WERI-Rb-1 (cell line): Measurements from ENCODE around the gene EIF2AK2.

Source experiments
- DNase-seq: peaks from one replicate; pipeline ENCODE4 v3.0.0-alpha.2; 2020
- H3K27ac ChIP-seq: fragments of 250-450 bp; sonication (Bioruptor Pico); 2 replicates; pipeline ENCODE4 v1.5.1; 2020; ENCODE audit warnings: mild to moderate bottlenecking, moderate library complexity
- H3K27me3 ChIP-seq: fragments of 250-450 bp; sonication (Bioruptor Pico); 2 replicates; pipeline ENCODE4 v1.5.1; 2021; ENCODE audit warnings: mild to moderate bottlenecking, low read depth, moderate library complexity; ENCODE audit not compliant: insufficient read depth, severe bottlenecking
- H3K36me3 ChIP-seq: fragments of 250-450 bp; sonication (Bioruptor Pico); 2 replicates; pipeline ENCODE4 v1.5.1; 2020; ENCODE audit warnings: mild to moderate bottlenecking, moderate library complexity
- H3K4me3 ChIP-seq: 2 replicates; pipeline ENCODE4 v1.5.1; 2011; ENCODE audit warnings: low read depth, mild to moderate bottlenecking, control low read depth, low read length
- H3K9me3 ChIP-seq: fragments of 250-450 bp; sonication (Bioruptor Pico); 2 replicates; pipeline ENCODE4 v1.5.1; 2021; ENCODE audit warnings: mild to moderate bottlenecking, moderate library complexity; ENCODE audit not compliant: severe bottlenecking
- TF ChIP-seq, protein P1 (sequence below): IDR thresholded peaks from 2 replicates; pipeline ENCODE4 v1.5.1; 2011; ENCODE audit warnings: low read depth, mild to moderate bottlenecking, control low read depth, inconsistent platforms, low read length

Gene EIF2AK2

DNA sequence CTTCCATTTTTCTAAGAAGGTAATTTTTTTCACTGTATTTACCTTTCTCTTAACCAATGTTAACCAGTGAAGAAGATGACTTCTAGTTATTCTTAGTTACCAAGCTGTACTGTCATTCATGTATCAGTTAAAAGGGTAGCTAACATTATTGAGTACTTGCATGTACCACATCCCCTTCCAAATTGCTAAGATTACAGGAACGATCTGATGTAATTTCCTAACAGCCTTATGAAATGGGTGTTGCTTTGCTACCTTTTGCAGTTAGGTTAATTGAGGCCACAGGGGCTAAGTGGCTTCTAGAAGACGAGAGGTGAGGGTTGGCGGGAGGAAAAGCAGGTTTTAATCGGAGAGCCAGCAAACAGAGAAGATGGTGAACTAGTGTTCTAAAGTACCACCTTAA, 33.5 kb upstream of the EIF2AK2 start:
- no peaks in the 10 kb centered on the region for H3K36me3 ChIP-seq
- no peak overlapping the region for H3K4me3 ChIP-seq
- no peaks in the 10 kb centered on the region for H3K9me3 ChIP-seq
- TF ChIP-seq, protein P1, sequence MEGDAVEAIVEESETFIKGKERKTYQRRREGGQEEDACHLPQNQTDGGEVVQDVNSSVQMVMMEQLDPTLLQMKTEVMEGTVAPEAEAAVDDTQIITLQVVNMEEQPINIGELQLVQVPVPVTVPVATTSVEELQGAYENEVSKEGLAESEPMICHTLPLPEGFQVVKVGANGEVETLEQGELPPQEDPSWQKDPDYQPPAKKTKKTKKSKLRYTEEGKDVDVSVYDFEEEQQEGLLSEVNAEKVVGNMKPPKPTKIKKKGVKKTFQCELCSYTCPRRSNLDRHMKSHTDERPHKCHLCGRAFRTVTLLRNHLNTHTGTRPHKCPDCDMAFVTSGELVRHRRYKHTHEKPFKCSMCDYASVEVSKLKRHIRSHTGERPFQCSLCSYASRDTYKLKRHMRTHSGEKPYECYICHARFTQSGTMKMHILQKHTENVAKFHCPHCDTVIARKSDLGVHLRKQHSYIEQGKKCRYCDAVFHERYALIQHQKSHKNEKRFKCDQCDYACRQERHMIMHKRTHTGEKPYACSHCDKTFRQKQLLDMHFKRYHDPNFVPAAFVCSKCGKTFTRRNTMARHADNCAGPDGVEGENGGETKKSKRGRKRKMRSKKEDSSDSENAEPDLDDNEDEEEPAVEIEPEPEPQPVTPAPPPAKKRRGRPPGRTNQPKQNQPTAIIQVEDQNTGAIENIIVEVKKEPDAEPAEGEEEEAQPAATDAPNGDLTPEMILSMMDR: no peak
- no peaks in the 10 kb centered on the region for H3K27me3 ChIP-seq
- no peak overlapping the region for H3K27ac ChIP-seq
- no peak for DNase-seq

DNA sequence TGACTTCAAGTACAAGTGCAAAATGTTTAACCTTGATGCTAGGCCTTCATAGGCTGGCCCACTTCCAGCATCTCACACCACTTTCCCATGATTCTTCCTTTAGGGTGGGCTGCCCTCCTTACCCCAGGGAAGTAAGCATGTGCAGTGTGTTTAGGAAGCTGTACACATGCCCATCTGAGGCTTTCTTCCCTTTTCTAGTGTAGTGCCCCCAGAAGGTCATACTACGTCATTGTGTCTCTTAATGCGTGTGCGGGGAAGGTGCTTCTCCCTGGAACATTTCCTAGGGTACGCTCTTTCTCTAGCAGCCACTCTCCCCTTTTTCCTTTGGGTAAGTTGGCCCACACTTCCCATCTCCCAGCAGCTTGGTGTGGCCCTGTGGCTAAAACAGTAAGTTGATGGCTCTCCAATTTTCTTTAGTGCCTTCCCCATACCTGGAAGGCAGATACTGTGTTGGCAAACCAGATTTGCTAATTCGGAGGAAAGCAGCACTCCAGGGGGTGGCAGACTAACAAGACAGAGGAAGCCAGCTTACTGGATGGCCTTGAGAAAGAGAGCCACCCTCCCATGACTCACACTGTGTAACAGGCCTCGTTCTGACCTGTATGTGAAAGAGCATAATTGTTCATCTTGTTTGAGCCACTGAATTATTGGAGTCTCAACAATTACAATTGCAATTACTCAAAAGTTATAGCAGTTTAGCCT, 32.8 kb upstream of the EIF2AK2 start:
- no peaks in the 10 kb centered on the region for H3K9me3 ChIP-seq
- H3K36me3 ChIP-seq: no peaks in the 10 kb centered on the region
- no peak overlapping the region for H3K27ac ChIP-seq
- DNase-seq: peak; percentile 41
- no peak overlapping the region for H3K4me3 ChIP-seq
- TF ChIP-seq, protein P1: peak; percentile 16; the same call in 1 of the 2 replicates
- no peaks in the 10 kb centered on the region for H3K27me3 ChIP-seq

DNA sequence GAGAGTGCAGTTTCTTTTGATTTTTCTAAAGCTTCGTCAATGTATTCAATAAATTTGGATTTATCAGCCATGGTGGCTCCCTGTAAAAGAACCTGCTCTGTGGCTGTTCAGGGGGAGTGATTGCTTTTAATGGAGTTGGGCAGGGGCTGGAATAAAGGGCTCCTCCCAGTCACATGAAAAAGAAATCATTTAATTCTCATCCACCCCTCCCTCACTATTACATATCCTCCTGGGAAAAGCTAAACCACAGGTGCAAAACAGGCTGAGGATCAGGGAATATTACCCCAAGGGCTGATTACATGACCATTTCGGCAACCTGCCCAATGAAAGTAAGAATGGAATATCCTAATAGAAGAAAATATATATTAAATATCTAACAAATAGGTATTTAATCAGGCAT, 31.8 kb upstream of the EIF2AK2 start, which contains the start of gene SULT6B1:
SULT6B1 (minus strand) TSS at position 101 of the 400 bp plus-strand sequence; CDS start at position 71, 30 bp downstream.
- no peak for DNase-seq
- Histone ChIP-seq H3K27ac (no peak within 1 kb of the TSS), H3K36me3 (no peaks in the 10 kb centered on the region), H3K27me3 (no peaks in the 10 kb centered on the region), H3K4me3 (no peak within 1 kb of the TSS), H3K9me3 (no peaks in the 10 kb centered on the region)
- TF ChIP-seq, protein P1: no peak

DNA sequence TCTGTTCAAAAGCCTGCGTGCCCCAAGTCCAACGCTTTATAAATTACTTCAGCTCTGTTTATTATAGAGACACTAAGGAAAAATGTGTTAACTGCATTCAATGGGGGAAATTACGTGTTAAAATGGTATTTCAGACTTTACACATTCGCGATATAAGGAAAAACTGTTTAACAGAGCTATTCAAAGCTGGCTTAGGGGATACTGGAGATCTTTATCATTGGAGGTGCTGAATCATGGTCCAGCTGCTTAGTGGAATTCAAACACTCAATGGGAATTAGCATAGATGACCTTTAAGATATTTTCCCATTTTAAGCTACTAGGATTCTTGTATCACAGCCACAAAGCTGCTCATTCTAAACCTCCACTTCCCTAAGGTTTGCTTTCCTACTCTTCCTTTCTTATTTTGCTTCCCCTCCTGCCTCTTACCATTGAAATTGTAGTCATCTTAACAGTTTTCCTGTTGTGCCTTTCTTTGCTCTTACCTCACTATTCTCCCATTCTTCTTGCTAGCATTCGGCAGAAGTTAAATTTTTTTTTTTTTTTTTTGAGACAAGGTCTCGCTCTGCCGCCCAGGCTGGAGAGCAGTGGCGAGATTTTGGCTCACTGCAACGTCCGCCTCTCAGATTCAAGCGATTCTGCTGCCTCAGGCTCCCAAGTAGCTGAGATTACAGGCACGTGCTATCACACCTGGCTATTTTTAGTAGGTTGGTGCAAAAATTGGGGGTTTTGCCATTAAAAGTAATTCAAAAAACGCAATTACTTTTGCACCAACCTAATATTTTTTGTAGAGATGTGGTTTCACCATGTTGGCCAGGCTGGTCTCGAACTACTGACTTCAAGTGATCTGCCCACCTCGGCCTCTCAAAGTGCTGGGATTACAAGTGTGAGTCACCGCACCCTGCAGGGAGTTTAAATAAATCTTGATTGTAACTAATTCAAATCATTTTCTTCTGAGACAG, 25.2 kb upstream of the EIF2AK2 start:
- TF ChIP-seq, protein P1: no peak
- H3K27ac ChIP-seq: no peak overlapping the region
- DNase-seq: no peak
- no peaks in the 10 kb centered on the region for H3K27me3 ChIP-seq
- H3K36me3 ChIP-seq: no peaks in the 10 kb centered on the region
- no peaks in the 10 kb centered on the region for H3K9me3 ChIP-seq
- H3K4me3 ChIP-seq: no peak overlapping the region

DNA sequence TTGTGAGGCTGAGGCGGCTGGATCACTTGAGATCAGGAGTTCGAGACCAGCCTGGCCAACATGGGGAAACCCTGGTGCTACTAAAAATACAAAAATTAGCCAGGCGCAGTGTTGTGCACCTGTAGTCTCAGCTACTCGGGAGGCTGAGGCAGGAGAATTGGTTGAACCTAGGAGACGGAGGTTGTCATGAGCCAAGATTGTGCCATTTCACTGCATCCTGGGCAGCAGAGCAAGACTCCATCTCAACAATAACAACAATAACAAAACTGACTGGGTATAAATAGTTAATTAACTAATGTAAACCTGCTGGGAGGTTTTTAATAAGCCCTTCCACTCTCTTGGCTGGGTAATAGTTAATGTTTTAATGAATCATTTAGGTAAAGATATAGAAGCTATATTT, 23.9 kb upstream of the EIF2AK2 start:
- no peak overlapping the region for H3K4me3 ChIP-seq
- H3K36me3 ChIP-seq: no peaks in the 10 kb centered on the region
- TF ChIP-seq, protein P1: no peak
- no peak for DNase-seq
- H3K27me3 ChIP-seq: no peaks in the 10 kb centered on the region
- H3K27ac ChIP-seq: no peak overlapping the region
- no peaks in the 10 kb centered on the region for H3K9me3 ChIP-seq
